Measurements from ENCODE around the gene CTDNEP1. TPM values are rescaled to one million over a fixed set of nuclear protein-coding genes. Genes with fewer than 3 reads are reported as not detected.

CTDNEP1 gene
- total RNA-seq, 3 donors from 2014 or later (not counting 1 experiment from before 2014, with no cell fraction given) = 127 to 139 (median 131) TPM

DNA sequence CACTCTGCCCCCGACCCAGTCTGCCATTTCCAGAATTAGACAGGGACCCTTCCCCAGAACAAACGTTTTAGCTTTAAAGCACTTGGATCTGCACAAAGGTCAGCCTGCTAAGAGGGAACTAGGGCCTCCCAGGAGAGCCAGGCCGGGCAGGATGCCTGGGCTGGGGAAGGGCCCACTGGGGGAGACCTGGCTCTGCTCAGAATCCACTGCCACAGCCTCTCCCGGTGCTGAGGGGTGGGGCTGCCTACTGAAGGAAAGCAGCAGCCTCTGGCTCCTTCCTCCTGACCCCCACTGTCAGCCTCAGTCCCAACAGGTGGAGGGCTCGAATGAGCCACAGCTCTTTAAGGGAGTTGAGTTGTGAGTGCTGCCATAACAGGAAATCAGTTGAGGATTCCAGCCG, 41.2 kb upstream of the CTDNEP1 start:
- Mint-ChIP-seq H3K27ac (no peak overlapping the region), H3K4me3 (no peak overlapping the region), H3K36me3 (no peaks in the 10 kb centered on the region), H3K9me3 (no peaks in the 10 kb centered on the region), H3K27me3 (ENCODE audit: low read depth in 2 of 2) (peaks cover 17 to 25% of the 10 kb centered on the region in 2 donors), H3K4me1 (peaks cover 19 to 24% of the 10 kb centered on the region in 2 donors)
- Histone ChIP-seq H3K9me3 (ENCODE audit: control insufficient read depth, insufficient read depth, low read length) (no peaks in the 10 kb centered on the region), H3K36me3 (ENCODE audit: control insufficient read depth, insufficient read depth, low read length) (no peaks in the 10 kb centered on the region), H3K4me3 (ENCODE audit: low read length) (no peak overlapping the region), H3K4me1 (ENCODE audit: control insufficient read depth, insufficient read depth, low read length) (peaks cover 28% of the 10 kb centered on the region), H3K27me3 (ENCODE audit: control insufficient read depth, insufficient read depth, low read length) (peaks cover 18% of the 10 kb centered on the region), H3K27ac (ENCODE audit: low read length) (no peak overlapping the region)
- intact Hi-C loops (cut with micrococcal nuclease) = loop anchor here (5.0 kb wide), 1 partner anchor 245 kb away; no protein-coding TSS in a partner anchor
- 49% methylated on average over 6 of the region's 6 CpGs for WGBS (ENCODE audit: insufficient coverage)
- DNase-seq (no peak), ATAC-seq (no peak)
- TF ChIP-seq, protein P1, sequence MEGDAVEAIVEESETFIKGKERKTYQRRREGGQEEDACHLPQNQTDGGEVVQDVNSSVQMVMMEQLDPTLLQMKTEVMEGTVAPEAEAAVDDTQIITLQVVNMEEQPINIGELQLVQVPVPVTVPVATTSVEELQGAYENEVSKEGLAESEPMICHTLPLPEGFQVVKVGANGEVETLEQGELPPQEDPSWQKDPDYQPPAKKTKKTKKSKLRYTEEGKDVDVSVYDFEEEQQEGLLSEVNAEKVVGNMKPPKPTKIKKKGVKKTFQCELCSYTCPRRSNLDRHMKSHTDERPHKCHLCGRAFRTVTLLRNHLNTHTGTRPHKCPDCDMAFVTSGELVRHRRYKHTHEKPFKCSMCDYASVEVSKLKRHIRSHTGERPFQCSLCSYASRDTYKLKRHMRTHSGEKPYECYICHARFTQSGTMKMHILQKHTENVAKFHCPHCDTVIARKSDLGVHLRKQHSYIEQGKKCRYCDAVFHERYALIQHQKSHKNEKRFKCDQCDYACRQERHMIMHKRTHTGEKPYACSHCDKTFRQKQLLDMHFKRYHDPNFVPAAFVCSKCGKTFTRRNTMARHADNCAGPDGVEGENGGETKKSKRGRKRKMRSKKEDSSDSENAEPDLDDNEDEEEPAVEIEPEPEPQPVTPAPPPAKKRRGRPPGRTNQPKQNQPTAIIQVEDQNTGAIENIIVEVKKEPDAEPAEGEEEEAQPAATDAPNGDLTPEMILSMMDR (IDR thresholded peaks at IDR 0.05) = no peak

DNA sequence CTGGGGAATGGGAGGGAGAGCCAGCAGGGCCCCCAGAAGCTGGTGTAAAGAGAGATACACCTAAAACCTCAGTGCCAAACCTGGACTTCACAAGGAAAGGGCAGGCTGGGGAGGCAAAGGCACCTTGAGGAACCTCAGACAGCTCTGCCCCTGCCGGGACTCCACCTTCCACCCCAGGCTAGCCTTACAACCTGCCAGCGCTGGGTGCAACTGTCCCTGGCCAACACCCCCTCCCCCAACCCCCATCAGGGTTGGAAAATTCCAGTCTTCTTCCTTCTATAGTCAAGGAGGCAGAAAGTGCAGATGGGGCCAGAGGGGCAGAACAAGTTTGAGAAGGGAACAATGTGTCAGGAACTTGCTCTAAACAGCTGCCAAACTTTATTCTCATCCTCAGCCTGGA, 40.7 kb upstream of the CTDNEP1 start:
- Mint-ChIP-seq H3K36me3 (no peaks in the 10 kb centered on the region), H3K9me3 (no peaks in the 10 kb centered on the region), H3K27ac (no peak overlapping the region), H3K27me3 (ENCODE audit: low read depth in 2 of 2) (peaks cover 23 to 29% of the 10 kb centered on the region in 2 donors), H3K4me1 (peaks cover 19 to 24% of the 10 kb centered on the region in 2 donors), H3K4me3 (no peak overlapping the region)
- Histone ChIP-seq H3K27me3 (ENCODE audit: control insufficient read depth, insufficient read depth, low read length) (peaks cover 18% of the 10 kb centered on the region), H3K4me1 (ENCODE audit: control insufficient read depth, insufficient read depth, low read length) (peaks cover 28% of the 10 kb centered on the region), H3K27ac (ENCODE audit: low read length) (no peak overlapping the region), H3K4me3 (ENCODE audit: low read length) (no peak overlapping the region), H3K36me3 (ENCODE audit: control insufficient read depth, insufficient read depth, low read length) (no peaks in the 10 kb centered on the region), H3K9me3 (ENCODE audit: control insufficient read depth, insufficient read depth, low read length) (no peaks in the 10 kb centered on the region)
- ATAC-seq (no peak), DNase-seq (no peak)
- TF ChIP-seq, protein P1 (IDR thresholded peaks at IDR 0.05) = no peak
- intact Hi-C loops (cut with micrococcal nuclease) = loop anchor here (5.0 kb wide), 1 partner anchor 245 kb away; no protein-coding TSS in a partner anchor
- WGBS (ENCODE audit: insufficient coverage) = 95% methylated on average over 2 of the region's 2 CpGs

DNA sequence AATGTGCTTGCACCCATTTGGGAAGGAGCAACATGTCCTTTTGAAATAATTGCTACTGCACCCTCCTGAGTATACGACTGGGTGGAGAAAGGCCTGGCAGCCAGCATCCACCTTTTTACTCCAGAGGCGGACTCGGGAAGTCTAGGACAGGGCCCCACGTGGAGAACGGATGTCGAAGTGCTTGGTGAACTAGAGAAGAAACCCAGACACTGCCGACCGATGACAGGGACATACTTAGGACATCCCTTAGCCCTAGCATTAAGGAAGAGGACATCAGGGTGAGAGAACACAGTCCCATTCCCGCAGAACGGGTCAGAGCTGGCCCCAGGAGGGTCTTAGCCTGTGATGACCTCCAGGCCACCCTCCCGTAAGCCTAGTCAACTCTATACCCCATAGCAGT, 39.2 kb upstream of the CTDNEP1 start:
- ATAC-seq (no peak), DNase-seq (no peak)
- peaks cover 22% of the 10 kb centered on the region for H3K27me3 ChIP-seq (ENCODE audit: control insufficient read depth, insufficient read depth, low read length)
- H3K27ac Mint-ChIP-seq = no peak overlapping the region
- H3K4me3 Mint-ChIP-seq = no peak overlapping the region
- no peak overlapping the region for H3K4me3 ChIP-seq (ENCODE audit: low read length)
- intact Hi-C loops (cut with micrococcal nuclease) = loop anchor here (5.0 kb wide), 1 partner anchor 243 kb away; no protein-coding TSS in a partner anchor
- peaks cover 30% of the 10 kb centered on the region in 2 donors for H3K27me3 Mint-ChIP-seq (ENCODE audit: low read depth in 2 of 2)
- H3K36me3 Mint-ChIP-seq = no peaks in the 10 kb centered on the region
- H3K9me3 Mint-ChIP-seq = no peaks in the 10 kb centered on the region
- TF ChIP-seq, protein P1 (IDR thresholded peaks at IDR 0.05) = no peak
- peaks cover 17% of the 10 kb centered on the region for H3K4me1 ChIP-seq (ENCODE audit: control insufficient read depth, insufficient read depth, low read length)
- H3K4me1 Mint-ChIP-seq = peaks cover 8 to 14% of the 10 kb centered on the region in 2 donors
- H3K27ac ChIP-seq (ENCODE audit: low read length) = no peak overlapping the region
- 91% methylated on average over 11 of the region's 11 CpGs for WGBS (ENCODE audit: insufficient coverage)
- H3K9me3 ChIP-seq (ENCODE audit: control insufficient read depth, insufficient read depth, low read length) = no peaks in the 10 kb centered on the region
- no peaks in the 10 kb centered on the region for H3K36me3 ChIP-seq (ENCODE audit: control insufficient read depth, insufficient read depth, low read length)

DNA sequence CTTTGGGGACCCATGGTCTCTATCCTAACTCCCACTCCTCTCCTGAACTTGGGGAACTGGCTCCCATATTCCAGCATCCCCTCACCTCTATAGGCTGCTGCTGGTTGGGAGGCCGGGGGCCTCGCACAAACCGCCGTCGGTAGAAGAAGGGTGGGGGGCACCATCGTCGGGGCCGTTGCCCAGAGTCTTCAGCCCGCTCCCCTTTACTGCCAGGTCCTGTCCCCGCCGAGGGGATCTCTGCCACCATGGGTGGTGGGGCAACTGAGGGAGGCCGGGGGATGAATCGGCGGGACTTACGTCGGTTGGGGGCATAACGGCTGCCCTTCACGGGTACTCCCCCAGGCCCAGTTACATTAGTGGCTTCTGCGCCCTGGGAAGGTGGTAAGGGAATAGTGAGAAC, 38.6 kb upstream of the CTDNEP1 start:
- 91% methylated on average over 19 of the region's 19 CpGs for WGBS (ENCODE audit: insufficient coverage)
- Histone ChIP-seq H3K4me3 (ENCODE audit: low read length) (no peak overlapping the region), H3K4me1 (ENCODE audit: control insufficient read depth, insufficient read depth, low read length) (peaks cover 11% of the 10 kb centered on the region), H3K36me3 (ENCODE audit: control insufficient read depth, insufficient read depth, low read length) (no peaks in the 10 kb centered on the region), H3K27ac (ENCODE audit: low read length) (no peak overlapping the region), H3K27me3 (ENCODE audit: control insufficient read depth, insufficient read depth, low read length) (peaks cover 20% of the 10 kb centered on the region), H3K9me3 (ENCODE audit: control insufficient read depth, insufficient read depth, low read length) (no peaks in the 10 kb centered on the region)
- Mint-ChIP-seq H3K27ac (no peak overlapping the region), H3K9me3 (no peaks in the 10 kb centered on the region), H3K36me3 (no peaks in the 10 kb centered on the region), H3K27me3 (ENCODE audit: low read depth in 2 of 2) (peaks cover 27 to 30% of the 10 kb centered on the region in 2 donors), H3K4me3 (no peak overlapping the region), H3K4me1 (peaks cover 3 to 10% of the 10 kb centered on the region in 2 donors)
- ATAC-seq (no peak), DNase-seq (no peak)
- intact Hi-C loops (cut with micrococcal nuclease) = loop anchor here (5.0 kb wide), 1 partner anchor 243 kb away; no protein-coding TSS in a partner anchor
- TF ChIP-seq, protein P1 (IDR thresholded peaks at IDR 0.05) = no peak

Data from natural killer cell (primary cell).